Cardiac fibroblast (primary cell): Measurements from ENCODE around the gene DOHH.

ENCODE experiments used
- DNase-seq, 2 donors: peaks; one replicate each; pipeline versions ENCODE4 v3.0.0 to v3.0.0-alpha.2; 2010; ENCODE audit warnings: low read depth in 2 of 2
- H3K4me3 ChIP-seq, 2 donors: replicated peaks in 1 of 2; 1 replicate in 1 of 2; 2 replicates in 1 of 2; pipeline ENCODE4 v1.5.1; 2011; ENCODE audit warnings: low read depth in 2 of 2, low read length in 2 of 2, mild to moderate bottlenecking in 2 of 2, moderate library complexity in 1 of 2
- CTCF ChIP-seq: IDR thresholded peaks from one replicate; pipeline ENCODE4 v1.5.1; 2011; ENCODE audit warnings: low read depth, mild to moderate bottlenecking, low read length, inconsistent platforms

Gene DOHH

GRCh38 chr19:3524078-3524842 lies 23.8 kb upstream of the DOHH start:
- no peak for TF ChIP-seq CTCF
- DNase-seq = no peak

GRCh38 chr19:3523361-3524077 lies 23.0 kb upstream of the DOHH start:
- TF ChIP-seq CTCF = no peak
- H3K4me3 ChIP-seq = no peak overlapping the region
- DNase-seq = no peak

More at GRCh38 chr19:3524078-3524842, 23.8 kb upstream of the DOHH start:
- no peak overlapping the region for H3K4me3 ChIP-seq

- no peak overlapping the region for H3K4me3 ChIP-seq
- DNase-seq = no peak
- no peak for TF ChIP-seq CTCF
Measured at GRCh38 chr19:3522421-3523360, 22.2 kb upstream of the DOHH start.

GRCh38 chr19:3521104-3521445 lies 20.6 kb upstream of the DOHH start:
- no peak for DNase-seq
- H3K4me3 ChIP-seq = no peak overlapping the region
- no peak for TF ChIP-seq CTCF

- no peak for TF ChIP-seq CTCF
- no peak for DNase-seq
- no peak overlapping the region for H3K4me3 ChIP-seq
Measured at GRCh38 chr19:3520166-3521103, 20.0 kb upstream of the DOHH start.

- TF ChIP-seq CTCF = no peak
- H3K4me3 ChIP-seq = no peak overlapping the region
- DNase-seq = no peak
Measured at GRCh38 chr19:3519126-3519525, 18.7 kb upstream of the DOHH start.
